HEK293 (cell line): ENCODE data around the gene TARDBP.

Source experiments
- BCL11A ChIP-seq: fragments of 450-650 bp; formaldehyde crosslinking; IDR thresholded peaks from 2 replicates; pipeline ENCODE4 v1.5.1; 2016; ENCODE audit warnings: low read depth, missing biosample characterization, missing genetic modification characterization
- CTCF ChIP-seq: fragments of 450-650 bp; formaldehyde crosslinking; IDR thresholded peaks from 2 replicates; pipeline ENCODE4 v1.5.1; 2016; ENCODE audit warnings: missing biosample characterization, missing genetic modification characterization
- PATZ1 ChIP-seq: fragments of 450-650 bp; formaldehyde crosslinking; IDR thresholded peaks from 2 replicates; pipeline ENCODE4 v1.5.1; 2016; ENCODE audit warnings: missing biosample characterization, missing genetic modification characterization
- SALL2 ChIP-seq: fragments of 450-650 bp; formaldehyde crosslinking; IDR thresholded peaks from 2 replicates; pipeline ENCODE4 v1.5.0; 2017; ENCODE audit warnings: missing biosample characterization, mild to moderate bottlenecking, missing genetic modification characterization, borderline replicate concordance
- TRIM28 ChIP-seq: IDR thresholded peaks from 2 replicates; pipeline ENCODE4 v1.6.1; 2011; ENCODE audit warnings: low read length, control low read depth, borderline replicate concordance
- ZNF354C ChIP-seq: fragments of 450-650 bp; formaldehyde crosslinking; IDR thresholded peaks from 2 replicates; pipeline ENCODE4 v1.5.1; 2016; ENCODE audit warnings: missing biosample characterization, missing genetic modification characterization, low read depth, borderline replicate concordance
- ZNF558 ChIP-seq: fragments of 450-650 bp; formaldehyde crosslinking; IDR thresholded peaks from 2 replicates; pipeline ENCODE4 v1.5.1; 2016; ENCODE audit warnings: missing biosample characterization, missing genetic modification characterization
- ZNF639 ChIP-seq: fragments of 450-650 bp; formaldehyde crosslinking; IDR thresholded peaks from 2 replicates; pipeline ENCODE4 v1.5.1; 2016; ENCODE audit warnings: missing biosample characterization, missing genetic modification characterization
- ZNF747 ChIP-seq: fragments of 450-650 bp; formaldehyde crosslinking; IDR thresholded peaks from 2 replicates; pipeline ENCODE4 v1.5.1; 2016; ENCODE audit warnings: missing biosample characterization, missing genetic modification characterization
- TF ChIP-seq, protein P1 (sequence below): fragments of 450-650 bp; formaldehyde crosslinking; IDR thresholded peaks from 2 replicates; pipeline ENCODE4 v1.5.1; 2016; ENCODE audit warnings: missing biosample characterization, missing genetic modification characterization
- TF ChIP-seq, protein P2 (sequence below): fragments of 450-650 bp; formaldehyde crosslinking; IDR thresholded peaks from 2 replicates; pipeline ENCODE4 v1.5.1; 2016; ENCODE audit warnings: missing biosample characterization, missing genetic modification characterization, low read depth

DNA sequence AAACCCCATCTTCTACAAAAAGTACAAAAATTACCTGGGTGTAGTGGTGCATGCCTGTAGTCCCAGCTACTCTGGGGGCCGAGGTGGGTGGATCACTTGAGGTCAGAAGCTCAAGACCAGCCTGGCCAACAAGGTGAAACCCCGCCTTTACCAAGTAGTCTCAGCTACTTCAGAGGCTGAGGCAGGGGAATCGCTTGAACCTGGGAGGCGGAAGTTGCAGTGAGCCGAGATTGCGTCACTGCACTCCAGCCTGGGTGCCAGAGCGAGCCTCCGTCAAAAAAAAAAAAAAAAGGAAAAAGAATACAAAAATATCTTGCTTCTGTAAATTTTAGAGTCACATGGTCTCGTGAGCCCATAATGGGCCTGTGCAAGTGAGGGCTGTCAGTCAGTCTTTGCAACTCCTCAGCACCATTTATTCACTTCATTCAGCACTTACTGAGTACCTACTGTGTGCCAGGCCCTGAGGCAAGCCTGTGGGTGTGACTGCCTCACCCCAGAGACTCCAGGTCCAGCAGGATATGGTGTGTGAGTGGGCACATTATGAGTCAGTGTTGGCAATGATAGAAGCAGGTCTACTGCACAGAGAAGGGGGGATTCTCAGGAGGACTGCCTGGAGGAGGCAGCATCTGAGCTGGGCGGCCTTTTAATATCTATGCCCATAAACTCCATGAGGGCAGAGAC, 46.8 kb upstream of the TARDBP start:
- TF ChIP-seq, protein P1, sequence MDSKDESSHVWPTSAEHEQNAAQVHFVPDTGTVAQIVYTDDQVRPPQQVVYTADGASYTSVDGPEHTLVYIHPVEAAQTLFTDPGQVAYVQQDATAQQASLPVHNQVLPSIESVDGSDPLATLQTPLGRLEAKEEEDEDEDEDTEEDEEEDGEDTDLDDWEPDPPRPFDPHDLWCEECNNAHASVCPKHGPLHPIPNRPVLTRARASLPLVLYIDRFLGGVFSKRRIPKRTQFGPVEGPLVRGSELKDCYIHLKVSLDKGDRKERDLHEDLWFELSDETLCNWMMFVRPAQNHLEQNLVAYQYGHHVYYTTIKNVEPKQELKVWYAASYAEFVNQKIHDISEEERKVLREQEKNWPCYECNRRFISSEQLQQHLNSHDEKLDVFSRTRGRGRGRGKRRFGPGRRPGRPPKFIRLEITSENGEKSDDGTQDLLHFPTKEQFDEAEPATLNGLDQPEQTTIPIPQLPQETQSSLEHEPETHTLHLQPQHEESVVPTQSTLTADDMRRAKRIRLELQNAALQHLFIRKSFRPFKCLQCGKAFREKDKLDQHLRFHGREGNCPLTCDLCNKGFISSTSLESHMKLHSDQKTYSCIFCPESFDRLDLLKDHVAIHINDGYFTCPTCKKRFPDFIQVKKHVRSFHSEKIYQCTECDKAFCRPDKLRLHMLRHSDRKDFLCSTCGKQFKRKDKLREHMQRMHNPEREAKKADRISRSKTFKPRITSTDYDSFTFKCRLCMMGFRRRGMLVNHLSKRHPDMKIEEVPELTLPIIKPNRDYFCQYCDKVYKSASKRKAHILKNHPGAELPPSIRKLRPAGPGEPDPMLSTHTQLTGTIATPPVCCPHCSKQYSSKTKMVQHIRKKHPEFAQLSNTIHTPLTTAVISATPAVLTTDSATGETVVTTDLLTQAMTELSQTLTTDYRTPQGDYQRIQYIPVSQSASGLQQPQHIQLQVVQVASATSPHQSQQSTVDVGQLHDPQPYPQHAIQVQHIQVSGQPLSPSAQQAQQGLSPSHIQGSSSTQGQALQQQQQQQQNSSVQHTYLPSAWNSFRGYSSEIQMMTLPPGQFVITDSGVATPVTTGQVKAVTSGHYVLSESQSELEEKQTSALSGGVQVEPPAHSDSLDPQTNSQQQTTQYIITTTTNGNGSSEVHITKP (tag by site-specific recombination), result no peak
- TF ChIP-seq, protein P2, sequence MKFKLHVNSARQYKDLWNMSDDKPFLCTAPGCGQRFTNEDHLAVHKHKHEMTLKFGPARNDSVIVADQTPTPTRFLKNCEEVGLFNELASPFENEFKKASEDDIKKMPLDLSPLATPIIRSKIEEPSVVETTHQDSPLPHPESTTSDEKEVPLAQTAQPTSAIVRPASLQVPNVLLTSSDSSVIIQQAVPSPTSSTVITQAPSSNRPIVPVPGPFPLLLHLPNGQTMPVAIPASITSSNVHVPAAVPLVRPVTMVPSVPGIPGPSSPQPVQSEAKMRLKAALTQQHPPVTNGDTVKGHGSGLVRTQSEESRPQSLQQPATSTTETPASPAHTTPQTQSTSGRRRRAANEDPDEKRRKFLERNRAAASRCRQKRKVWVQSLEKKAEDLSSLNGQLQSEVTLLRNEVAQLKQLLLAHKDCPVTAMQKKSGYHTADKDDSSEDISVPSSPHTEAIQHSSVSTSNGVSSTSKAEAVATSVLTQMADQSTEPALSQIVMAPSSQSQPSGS (tag by site-specific recombination), result no peak
- TF ChIP-seq CTCF (tag by site-specific recombination) (no peak), PATZ1 (tag by site-specific recombination) (no peak), ZNF639 (tag by site-specific recombination) (no peak), ZNF354C (tag by site-specific recombination) (no peak), BCL11A (no peak), TRIM28 (no peak), ZNF747 (tag by site-specific recombination) (no peak), ZNF558 (tag by site-specific recombination) (no peak), SALL2 (no peak)
